ENCODE measurements around the gene PTPRJ.
"Not testable (repeated sequence)": the region's sequence is repeated elsewhere in the genome, so short reads cannot be mapped to it uniquely, and the experiment has no call there.

The PTPRJ gene

GRCh38 chr11:48163360-48164100 lies 183.2 kb downstream of the PTPRJ start:
- no peak for DNase-seq (ENCODE audit: low spot score)

- DNase-seq (ENCODE audit: low spot score) = no peak
These were observed 184.5 kb downstream of the PTPRJ start for GRCh38 chr11:48164836-48165235.

DNA sequence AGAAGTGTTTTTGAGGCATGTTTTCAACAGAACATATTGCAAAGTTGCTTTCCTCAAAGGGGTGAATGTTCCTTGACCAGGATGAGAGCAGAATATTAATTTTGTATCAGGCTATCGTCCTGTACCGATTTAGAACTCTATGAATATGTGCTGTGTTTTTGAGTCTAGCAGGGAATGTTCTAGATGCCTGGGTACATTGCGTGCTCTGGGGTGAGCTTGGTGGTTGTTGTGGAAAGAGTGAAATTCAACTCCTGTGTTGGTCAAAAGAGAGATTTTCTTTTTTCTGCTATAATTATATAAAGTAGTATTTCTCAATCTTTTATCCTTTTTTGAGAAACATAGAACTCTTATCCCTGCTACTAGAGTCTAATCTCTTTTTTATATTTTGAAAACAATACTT lies 185.1 kb downstream of the PTPRJ start:
- peak; percentile 37 for DNase-seq (ENCODE audit: low spot score)

GRCh38 chr11:48167380-48167779 lies 187.0 kb downstream of the PTPRJ start:
- DNase-seq (ENCODE audit: low spot score) = no peak

GRCh38 chr11:48168815-48169214 lies 188.5 kb downstream of the PTPRJ start:
- DNase-seq (ENCODE audit: low spot score) = no peak

DNA sequence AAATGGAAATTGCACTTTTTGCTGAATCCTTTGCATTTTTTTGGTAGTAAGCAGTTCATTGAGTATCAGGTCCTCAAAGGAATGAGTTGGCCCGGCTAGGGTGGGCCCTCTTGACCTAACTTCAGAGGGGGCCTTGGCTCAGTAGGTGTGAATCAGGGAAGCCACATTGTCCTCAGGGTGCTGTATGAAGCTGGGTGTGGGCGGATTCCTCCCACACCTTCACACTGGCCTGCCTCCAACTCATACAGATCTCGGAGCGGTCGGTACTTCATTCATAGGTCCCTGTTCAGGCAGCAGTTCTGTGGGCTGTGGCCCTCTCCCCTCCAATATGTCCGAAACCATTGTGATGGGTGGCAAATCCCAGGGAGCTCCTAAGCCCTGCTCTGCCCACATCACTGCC lies 188.9 kb downstream of the PTPRJ start:
- DNase-seq (ENCODE audit: low spot score) = no peak

DNA sequence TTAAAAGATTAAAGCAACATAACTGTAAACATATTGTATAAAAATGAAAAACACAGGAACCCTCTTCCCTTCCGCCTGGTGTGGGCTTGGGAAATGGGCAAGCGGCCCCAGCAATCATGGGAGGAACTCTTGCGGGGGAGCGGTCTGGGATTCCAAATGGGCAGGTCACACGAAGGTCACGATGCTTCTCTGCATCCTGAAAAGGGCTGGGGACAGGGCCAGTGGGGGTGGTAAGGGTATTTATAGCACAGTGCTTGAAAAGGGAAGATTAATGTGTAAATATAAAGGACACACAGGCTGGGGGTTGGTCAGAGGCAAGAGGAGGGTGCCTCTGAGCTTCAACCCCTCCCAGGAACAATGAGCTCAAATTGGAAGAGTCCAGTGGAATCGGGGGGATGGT lies 189.4 kb downstream of the PTPRJ start:
- DNase-seq (ENCODE audit: low spot score) = no peak

- DNase-seq (ENCODE audit: low spot score) = peak; percentile 34
These were observed 190.2 kb downstream of the PTPRJ start for GRCh38 chr11:48170241-48171233.

- DNase-seq (ENCODE audit: low spot score) = peak; percentile 56
These were observed 192.7 kb downstream of the PTPRJ start for GRCh38 chr11:48172818-48173609.

- DNase-seq (ENCODE audit: low spot score) = no peak
These were observed 197.3 kb downstream of the PTPRJ start for GRCh38 chr11:48177661-48178060.

DNA sequence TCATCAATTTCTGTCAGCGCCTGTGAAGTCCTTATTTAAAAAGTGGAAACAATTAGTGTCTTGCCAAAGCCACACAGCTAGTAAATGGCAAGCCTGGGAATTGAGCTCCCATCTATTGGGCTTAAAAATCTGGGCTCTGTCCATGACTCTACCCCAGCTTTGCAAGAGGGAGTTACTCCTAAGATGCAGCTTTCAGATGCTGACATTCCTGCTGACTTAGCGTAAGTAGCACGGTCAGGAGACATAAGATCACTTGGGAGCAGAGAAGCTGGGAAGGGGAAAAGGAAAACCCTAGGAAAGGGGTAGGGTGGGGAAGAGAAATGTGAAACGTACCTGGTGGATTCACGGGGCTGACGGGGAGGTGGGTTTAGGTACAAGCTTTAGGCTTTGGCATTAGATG lies 200.3 kb downstream of the PTPRJ start:
- no peak for DNase-seq (ENCODE audit: low spot score)

GRCh38 chr11:48182860-48183526 lies 202.6 kb downstream of the PTPRJ start:
- DNase-seq (ENCODE audit: low spot score) = no peak

DNA sequence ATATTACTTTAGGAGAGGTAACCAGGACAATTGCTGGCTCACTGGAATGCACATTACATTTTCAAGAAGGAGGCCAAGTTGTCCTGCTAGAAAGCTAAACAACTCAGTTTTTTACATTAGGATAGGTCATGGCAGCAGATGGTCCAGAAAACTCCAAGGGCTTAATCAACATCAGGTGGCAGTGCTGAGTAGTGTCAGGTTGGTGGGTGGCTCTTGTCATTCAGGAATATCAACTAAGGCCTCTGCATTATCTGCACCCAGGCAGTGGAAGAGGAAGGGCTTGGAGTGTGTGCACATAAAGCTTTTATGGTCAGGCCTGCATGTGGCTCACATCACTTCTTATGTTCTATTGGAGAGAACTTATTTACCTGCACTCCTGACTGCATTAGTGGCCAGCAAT lies 204.1 kb downstream of the PTPRJ start:
- no peak for DNase-seq (ENCODE audit: low spot score)

GRCh38 chr11:48190906-48191654 lies 210.7 kb downstream of the PTPRJ start:
- not testable (repeated sequence) for DNase-seq (ENCODE audit: low spot score)

- DNase-seq (ENCODE audit: low spot score) = no peak
These were observed 213.5 kb downstream of the PTPRJ start for GRCh38 chr11:48193876-48194275.

- no peak for DNase-seq (ENCODE audit: low spot score)
These were observed 227.5 kb downstream of the PTPRJ start for GRCh38 chr11:48207881-48208280.

GRCh38 chr11:48210052-48210451 lies 229.7 kb downstream of the PTPRJ start:
- no peak for DNase-seq (ENCODE audit: low spot score)

GRCh38 chr11:48216510-48216909 lies 236.2 kb downstream of the PTPRJ start, which contains the start of gene OR4B1:
Gene OR4B1, plus strand, starts transcription at chr11:48216810. Its CDS starts 0 bp downstream, at chr11:48216810.
- DNase-seq (ENCODE audit: low spot score) = no peak

Measured in pons (tissue), 1 donor.